GM06990 (cell line): ENCODE data around the gene FAM199X.

ENCODE experiments used
- DNase-seq: peaks from one replicate; pipeline ENCODE4 v3.0.0-alpha.2; 2011; ENCODE audit not compliant: insufficient read length; ENCODE audit errors: extremely low read depth
- H3K27me3 ChIP-seq: replicated peaks from 2 replicates; pipeline ENCODE4 v1.6.0; 2011; ENCODE audit warnings: low read length; ENCODE audit not compliant: control insufficient read depth, insufficient read depth
- H3K36me3 ChIP-seq: 2 replicates; pipeline ENCODE4 v1.5.1; 2011; ENCODE audit warnings: low read length; ENCODE audit not compliant: control insufficient read depth, insufficient read depth
- H3K4me3 ChIP-seq: replicated peaks from 2 replicates; pipeline ENCODE4 v1.5.1; 2011; ENCODE audit warnings: low read depth, mild to moderate bottlenecking, control low read depth, low read length
- CTCF ChIP-seq: IDR thresholded peaks from 2 replicates; pipeline ENCODE4 v1.5.1; 2011; ENCODE audit warnings: low read length, control low read depth, mild to moderate bottlenecking, inconsistent platforms; ENCODE audit not compliant: insufficient read depth, poor library complexity, severe bottlenecking

The FAM199X gene

GRCh38 chrX:104165894-104166734 is at the start of gene FAM199X:
FAM199X (plus strand) TSS chrX:104166453; CDS start chrX:104166786, 333 bp downstream.
- peak; percentile 55 for TF ChIP-seq CTCF
- H3K36me3 ChIP-seq, result no peaks in the 10 kb centered on the region; the same call in 1 of the 2 replicates
- no peaks in the 10 kb centered on the region for H3K27me3 ChIP-seq
- DNase-seq, result peak; percentile 90
- peak within 1 kb of the TSS; percentile 88 for H3K4me3 ChIP-seq

- DNase-seq, result no peak
- TF ChIP-seq CTCF, result no peak
- H3K4me3 ChIP-seq, result no peak overlapping the region
- H3K36me3 ChIP-seq, result no peaks in the 10 kb centered on the region
- no peaks in the 10 kb centered on the region for H3K27me3 ChIP-seq
These were observed 48.5 kb upstream of the FAM199X start for GRCh38 chrX:104117759-104118158.

GRCh38 chrX:104118765-104119164 is 47.5 kb upstream of the FAM199X start:
- H3K36me3 ChIP-seq, result no peaks in the 10 kb centered on the region
- H3K4me3 ChIP-seq, result no peak overlapping the region
- H3K27me3 ChIP-seq, result no peaks in the 10 kb centered on the region
- no peak for DNase-seq
- no peak for TF ChIP-seq CTCF

- Histone ChIP-seq H3K36me3 (no peaks in the 10 kb centered on the region), H3K27me3 (no peaks in the 10 kb centered on the region), H3K4me3 (no peak overlapping the region)
- TF ChIP-seq CTCF, result no peak
- no peak for DNase-seq
These were observed 43.4 kb upstream of the FAM199X start for GRCh38 chrX:104122829-104123228.

GRCh38 chrX:104126856-104127255 is 39.4 kb upstream of the FAM199X start:
- TF ChIP-seq CTCF, result no peak
- no peak overlapping the region for H3K4me3 ChIP-seq
- no peak for DNase-seq
- H3K36me3 ChIP-seq, result no peaks in the 10 kb centered on the region; the same call in 1 of the 2 replicates
- no peaks in the 10 kb centered on the region for H3K27me3 ChIP-seq

GRCh38 chrX:104130808-104131207 is 35.4 kb upstream of the FAM199X start:
- no peak for TF ChIP-seq CTCF
- no peaks in the 10 kb centered on the region for H3K27me3 ChIP-seq
- no peak for DNase-seq
- H3K4me3 ChIP-seq, result no peak overlapping the region
- H3K36me3 ChIP-seq, result no peaks in the 10 kb centered on the region; the same call in 1 of the 2 replicates
